Measurements from ENCODE around the gene MOAP1.

The MOAP1 gene

GRCh38 chr14:93223565-93223964 is 38.9 kb upstream of the MOAP1 start:
- DNase-seq (ENCODE audit: extremely low spot score), result no peak
- POLR2A ChIA-PET, result no interaction called here
- CTCF ChIA-PET, result no interaction called here
- no peak for TF ChIP-seq CTCF (IDR thresholded peaks at IDR 0.05; ENCODE audit: control extremely low read depth, extremely low read depth, low read depth, missing control alignments)

- POLR2A ChIA-PET, result no interaction called here
These were observed 35.8 kb upstream of the MOAP1 start for GRCh38 chr14:93220509-93220908.

DNA sequence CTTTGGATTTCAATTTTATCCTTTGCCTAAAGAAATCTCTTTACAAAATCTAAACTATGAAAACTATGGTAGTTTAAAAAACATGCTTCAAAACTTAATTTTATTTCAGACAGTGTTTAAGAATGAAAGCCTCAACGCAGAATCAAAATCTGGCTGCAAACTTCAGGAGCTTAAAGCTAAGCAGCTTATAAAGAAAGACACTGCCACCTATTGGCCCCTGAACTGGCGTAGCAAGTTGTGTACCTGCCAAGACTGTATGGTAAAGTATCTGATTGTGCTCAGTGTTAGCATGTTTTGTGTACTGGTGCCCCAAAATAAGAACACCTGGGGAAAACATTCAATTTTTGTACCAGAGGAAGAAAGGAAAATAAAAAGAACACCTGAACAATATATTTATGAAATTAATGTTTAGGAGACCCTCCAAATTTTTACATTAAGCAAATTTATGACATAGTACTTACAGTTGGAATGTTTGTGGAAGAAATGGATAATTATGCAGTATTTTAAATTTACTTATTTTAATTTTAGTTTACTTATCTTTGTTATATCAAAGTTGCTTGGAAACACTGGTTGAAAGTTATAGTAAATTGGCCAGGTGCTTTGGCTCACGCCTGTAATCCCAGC is 34.5 kb upstream of the MOAP1 start:
- ChIA-PET CTCF (interaction anchor here (0.6 to 1.3 kb wide), 13 partner anchors 8 to 327 kb away, joined by 3 to 15 read pairs (median 3); partner anchors contain the start of genes GON7 and UBR7), POLR2A (no interaction called here)
- peak; percentile 63 for DNase-seq (ENCODE audit: extremely low spot score)
- peak; percentile 80 for TF ChIP-seq CTCF (IDR thresholded peaks at IDR 0.05; ENCODE audit: control extremely low read depth, extremely low read depth, low read depth, missing control alignments)

More at GRCh38 chr14:93220509-93220908, 35.8 kb upstream of the MOAP1 start:
- no peak for TF ChIP-seq CTCF (IDR thresholded peaks at IDR 0.05; ENCODE audit: control extremely low read depth, extremely low read depth, low read depth, missing control alignments)
- CTCF ChIA-PET, result no interaction called here
- no peak for DNase-seq (ENCODE audit: extremely low spot score)

- no peak for TF ChIP-seq CTCF (IDR thresholded peaks at IDR 0.05; ENCODE audit: control extremely low read depth, extremely low read depth, low read depth, missing control alignments)
- ChIA-PET CTCF (no interaction called here), POLR2A (no interaction called here)
- no peak for DNase-seq (ENCODE audit: extremely low spot score)
These were observed 29.9 kb upstream of the MOAP1 start for GRCh38 chr14:93214598-93214997.

DNA sequence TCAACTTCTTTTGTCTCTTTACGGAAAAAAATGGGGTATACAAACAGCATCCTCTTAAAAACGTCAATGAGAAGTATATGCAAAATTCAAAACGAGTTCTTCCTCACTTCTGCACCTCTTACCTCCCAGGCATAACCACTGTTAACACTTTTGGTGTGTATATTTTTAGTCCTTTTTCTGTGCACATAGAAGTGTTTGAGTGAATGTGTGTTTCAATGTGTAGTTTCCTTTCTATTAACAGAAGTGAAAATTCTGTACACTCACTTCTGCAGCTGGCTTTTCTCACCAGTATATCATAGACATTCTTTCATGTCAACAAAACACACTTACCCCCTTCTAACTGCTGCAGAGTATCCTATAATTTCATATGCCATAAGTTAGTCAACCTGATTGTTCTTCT is 27.7 kb upstream of the MOAP1 start:
- peak; percentile 64 for DNase-seq (ENCODE audit: extremely low spot score)
- ChIA-PET POLR2A (no interaction called here), CTCF (interaction anchor here (1.4 kb wide), 1 partner anchor 99 kb away, joined by 5 read pairs; no protein-coding TSS in a partner anchor)
- no peak for TF ChIP-seq CTCF (IDR thresholded peaks at IDR 0.05; ENCODE audit: control extremely low read depth, extremely low read depth, low read depth, missing control alignments)

GRCh38 chr14:93207468-93208308 is 23.0 kb upstream of the MOAP1 start:
- ChIA-PET POLR2A (interaction anchor here (1.0 to 1.5 kb wide), 2 partner anchors 23 to 24 kb away, joined by 3 to 9 read pairs; partner anchors contain the start of genes LYSET and MOAP1), CTCF (interaction anchor here (0.6 to 5.7 kb wide), 31 partner anchors 8 to 818 kb away, joined by 3 to 38 read pairs (median 4); partner anchors contain the start of genes ITPK1, LYSET and MOAP1)
- TF ChIP-seq CTCF (IDR thresholded peaks at IDR 0.05; ENCODE audit: control extremely low read depth, extremely low read depth, low read depth, missing control alignments), result peak; percentile 51
- DNase-seq (ENCODE audit: extremely low spot score), result peak; percentile 62

Data from GM10248 (cell line).